NCI-H748 treated with DMSO at 0.1 percent for 48 hours (cell line): ENCODE measurements around the gene PTPRN2.

Source experiments
- DNase-seq: peaks from one replicate; lab custom pipeline; 2025; lab: John Stamatoyannopoulos, UW

Gene PTPRN2

DNA sequence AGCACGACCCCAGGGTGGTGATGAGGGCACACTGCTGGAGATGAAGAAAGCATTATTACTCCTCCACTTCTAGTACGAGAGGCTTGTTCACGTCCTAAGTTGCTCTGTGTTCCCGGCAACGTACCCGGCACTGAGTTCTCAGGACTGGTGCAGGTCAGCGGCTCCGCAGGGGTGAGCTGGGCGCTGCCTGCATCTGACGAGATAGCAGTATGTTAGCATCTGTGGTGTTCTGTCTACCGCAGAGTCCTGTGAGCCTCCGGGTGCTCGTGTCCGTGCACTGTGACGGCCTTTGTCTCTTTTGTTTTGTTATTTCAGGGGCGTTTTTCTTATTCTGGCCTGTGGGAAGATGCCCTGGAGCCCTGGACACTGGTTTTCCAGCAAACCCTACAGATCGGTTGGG, 743.0 kb downstream of the PTPRN2 start:
- no peak for DNase-seq

DNA sequence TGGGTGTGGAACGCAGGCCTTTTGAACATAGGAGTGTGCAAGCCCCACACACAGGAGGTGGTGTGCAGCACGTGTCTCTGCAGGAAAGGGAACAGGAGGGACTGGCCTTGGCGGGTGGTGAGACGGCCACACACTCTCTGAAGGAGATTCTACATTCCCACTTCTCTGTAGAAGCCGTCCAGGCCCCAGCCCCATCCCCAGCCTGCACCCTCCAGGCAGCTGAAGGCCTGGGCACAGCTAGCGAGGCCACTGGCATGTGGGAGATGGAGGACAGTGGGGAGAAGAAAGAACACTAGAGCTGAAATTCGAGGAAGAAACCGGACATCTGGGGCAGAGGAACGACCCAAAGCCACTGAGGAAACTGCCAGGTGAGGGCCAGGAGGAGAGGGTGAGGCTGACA, 743.5 kb downstream of the PTPRN2 start:
- no peak for DNase-seq

DNA sequence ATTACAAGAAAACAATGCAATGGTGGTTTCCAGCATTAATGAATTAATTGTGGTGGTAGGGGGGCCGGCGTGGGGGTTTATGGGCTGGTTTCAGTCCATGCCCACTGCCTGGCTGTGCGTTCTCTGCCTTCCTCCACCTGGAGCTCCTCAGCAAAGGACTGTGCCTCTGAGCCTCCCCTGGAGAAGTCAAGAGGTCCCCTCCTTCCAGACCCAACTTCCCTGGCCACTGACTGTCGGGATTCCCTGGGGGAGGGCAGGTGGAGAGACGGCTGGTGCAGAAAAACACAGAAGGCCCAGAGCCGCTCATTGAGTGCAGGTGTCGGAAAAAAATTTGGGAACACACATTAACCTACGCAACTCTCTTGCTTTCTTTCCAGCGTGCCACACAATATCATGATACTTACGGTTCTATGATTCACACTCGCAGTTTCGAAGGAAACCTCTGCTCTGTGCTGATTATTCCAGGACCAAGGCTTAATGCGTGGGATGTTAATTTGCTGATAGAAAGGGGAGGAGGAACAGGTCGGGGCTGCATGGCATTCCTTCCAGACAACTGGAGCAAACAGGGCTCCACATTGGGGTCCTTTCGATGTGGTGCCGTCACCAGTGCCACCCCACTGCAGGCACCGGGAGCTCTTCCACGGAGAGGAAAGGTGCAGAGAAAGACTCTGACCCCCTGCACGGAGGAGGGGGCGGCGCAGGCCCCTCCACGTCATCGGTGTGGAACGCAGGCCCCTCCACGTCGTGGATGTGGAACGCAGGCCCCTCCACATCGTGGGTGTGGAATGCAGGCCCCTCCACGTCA, 744.1 kb downstream of the PTPRN2 start:
- DNase-seq = no peak

DNA sequence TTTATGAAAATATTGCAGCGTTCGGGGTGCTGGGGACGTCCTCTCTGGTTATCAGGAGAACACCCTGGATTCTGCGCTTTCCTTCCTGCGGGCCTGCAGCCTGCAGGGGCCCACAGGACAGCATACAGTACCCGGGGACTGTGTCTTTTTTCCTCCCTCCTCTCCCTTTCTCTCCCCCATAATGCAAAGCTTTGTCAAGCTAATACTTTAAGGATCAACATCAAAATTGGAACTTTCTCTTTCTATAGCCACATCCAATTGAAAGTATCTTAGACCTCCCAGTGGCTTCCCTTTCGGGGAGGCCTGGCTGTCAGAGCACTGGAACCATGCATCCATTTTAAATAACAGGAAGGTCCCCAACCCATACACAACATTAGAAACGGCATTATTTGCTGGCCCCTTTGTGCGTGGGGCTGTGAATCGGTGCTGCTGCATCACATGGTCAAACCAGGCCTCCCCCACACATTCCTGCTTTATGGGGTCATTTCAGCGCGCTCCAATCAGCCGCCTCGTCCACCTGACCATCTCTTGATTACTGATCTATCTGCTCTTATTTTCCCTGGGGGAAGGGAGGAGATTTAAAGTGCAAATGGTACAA, 745.8 kb downstream of the PTPRN2 start:
- no peak for DNase-seq

DNA sequence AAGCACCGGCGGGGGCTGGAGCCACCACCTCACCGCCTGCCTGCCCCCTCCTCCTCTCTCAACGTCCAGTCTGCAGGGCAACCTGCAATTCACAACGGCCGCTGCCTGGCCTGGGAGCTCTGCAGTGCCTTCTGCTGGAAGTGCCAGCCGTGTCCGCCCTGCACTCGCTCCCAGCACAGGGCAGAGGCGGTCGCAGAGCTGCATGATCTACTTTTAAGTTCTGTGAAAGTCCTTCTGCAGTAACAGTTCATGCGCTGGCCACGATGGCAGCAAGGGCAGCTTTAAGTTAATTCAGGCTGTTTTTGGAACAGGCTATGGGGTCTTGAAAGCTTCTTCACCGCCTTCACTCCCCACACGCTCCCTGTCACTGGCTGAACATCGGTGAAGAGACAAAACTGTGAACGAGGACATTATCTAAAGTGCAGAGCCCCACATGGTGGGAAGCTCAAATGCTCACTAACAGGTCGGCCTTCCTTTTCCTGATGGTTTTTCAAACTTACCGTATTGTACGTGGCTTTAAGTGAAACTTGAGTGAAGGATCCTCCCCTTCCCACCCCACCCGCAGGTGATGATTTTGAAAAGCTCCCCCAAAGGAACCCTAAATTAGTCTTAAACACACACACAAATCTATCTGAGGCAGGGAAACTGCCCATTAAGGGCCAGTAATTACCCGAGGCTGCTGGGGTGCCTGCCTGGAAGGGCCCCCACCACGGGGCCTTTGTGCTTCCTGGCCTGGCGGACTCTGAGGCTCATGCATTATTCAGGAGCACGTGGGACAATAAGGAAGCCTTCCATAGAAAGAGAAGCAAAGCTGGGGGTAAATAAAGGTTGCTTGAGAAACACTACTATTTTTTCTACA, 746.5 kb downstream of the PTPRN2 start:
- no peak for DNase-seq

DNA sequence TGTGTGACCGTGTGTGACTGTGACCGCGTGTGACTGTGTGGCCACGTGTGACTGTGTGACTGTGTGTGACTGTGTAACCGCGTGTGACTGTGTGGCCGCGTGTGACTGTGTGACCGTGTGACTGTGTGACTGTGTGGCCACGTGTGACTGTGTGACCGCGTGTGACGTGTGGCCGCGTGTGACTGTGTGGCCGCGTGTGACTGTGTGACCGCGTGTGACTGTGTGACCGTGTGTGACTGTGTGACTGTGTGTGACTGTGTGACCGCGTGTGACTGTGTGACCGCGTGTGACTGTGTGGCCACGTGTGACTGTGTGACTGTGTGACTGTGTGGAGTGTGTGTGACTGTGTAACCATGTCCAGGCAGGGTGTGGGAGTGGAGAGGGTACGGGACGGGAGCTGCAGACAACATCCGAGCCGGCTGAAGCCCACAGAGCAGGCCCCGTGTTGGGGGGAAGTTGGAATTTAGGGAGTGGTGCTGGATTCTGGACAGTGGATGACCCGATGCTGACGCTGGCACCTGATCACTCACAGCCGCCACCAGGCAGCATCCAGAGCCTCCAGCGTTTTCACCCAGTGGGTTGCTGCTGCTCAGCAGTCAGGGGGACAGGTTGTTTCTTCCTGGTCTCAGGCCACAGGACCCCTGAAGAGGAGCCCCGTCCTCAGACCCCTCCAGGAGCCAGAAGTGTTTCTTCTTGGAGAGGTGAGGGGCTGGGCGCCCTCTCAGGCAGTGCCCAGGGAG, 747.3 kb downstream of the PTPRN2 start:
- no peak for DNase-seq

DNA sequence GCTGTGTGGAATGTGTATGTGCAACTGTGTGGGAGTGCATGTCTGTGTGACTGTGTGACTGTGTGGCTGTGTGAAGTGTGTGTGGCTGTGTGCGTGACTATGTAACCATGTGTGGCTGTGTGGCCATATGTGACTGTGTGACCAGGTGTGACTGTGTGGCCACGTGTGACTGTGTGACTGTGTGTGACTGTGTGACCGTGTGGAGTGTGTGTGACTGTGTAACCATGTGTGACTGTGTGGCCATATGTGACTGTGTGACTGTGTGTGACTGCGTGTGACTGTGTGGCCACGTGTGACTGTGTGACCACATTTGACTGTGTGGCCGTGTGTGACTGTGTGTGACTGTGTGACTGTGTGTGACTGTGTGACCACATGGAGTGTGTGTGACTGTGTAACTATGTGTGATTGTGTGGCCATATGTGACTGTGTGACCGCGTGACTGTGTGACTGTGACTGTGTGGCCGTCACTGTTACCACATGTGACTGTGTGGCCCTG, 747.9 kb downstream of the PTPRN2 start:
- no peak for DNase-seq

DNA sequence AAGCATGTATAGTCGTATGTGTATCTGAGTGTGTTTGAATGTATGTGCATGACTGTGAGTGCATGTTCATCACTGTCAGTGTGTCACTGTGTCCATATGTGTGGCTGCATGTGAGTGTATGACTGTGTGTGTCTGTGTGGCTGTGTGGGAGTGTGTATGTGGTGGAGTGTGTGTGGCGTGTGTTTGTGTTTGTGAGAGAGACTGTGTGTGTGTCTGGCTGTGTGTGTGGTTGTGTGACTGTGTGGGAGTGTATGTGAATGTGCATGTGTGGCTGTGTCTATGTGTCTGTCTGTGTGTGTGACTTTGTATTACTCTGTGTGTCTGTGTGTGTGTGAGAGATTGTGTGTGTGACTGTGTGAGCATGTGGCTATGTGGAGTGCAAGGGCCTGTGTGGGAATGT, 748.4 kb downstream of the PTPRN2 start:
- DNase-seq = no peak

DNA sequence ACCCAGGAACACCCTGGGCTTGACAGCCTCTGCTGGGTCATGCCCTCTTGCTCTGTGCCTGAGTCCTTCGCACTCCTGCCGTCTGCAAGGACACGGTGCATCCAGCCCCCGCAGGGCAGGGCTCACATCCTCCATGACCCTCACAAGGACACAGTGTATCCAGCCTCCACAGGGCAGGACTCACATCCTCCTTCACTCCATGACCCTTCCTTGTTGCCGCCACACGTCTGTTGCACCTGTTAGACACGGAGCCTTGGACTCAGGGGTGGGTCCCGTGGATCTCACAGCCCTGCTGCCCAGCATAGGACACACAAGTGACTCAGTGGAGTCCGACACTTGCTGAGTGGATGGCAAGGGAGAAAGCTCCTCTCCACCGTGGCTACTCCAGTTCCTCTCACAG, 750.1 kb downstream of the PTPRN2 start:
- no peak for DNase-seq

DNA sequence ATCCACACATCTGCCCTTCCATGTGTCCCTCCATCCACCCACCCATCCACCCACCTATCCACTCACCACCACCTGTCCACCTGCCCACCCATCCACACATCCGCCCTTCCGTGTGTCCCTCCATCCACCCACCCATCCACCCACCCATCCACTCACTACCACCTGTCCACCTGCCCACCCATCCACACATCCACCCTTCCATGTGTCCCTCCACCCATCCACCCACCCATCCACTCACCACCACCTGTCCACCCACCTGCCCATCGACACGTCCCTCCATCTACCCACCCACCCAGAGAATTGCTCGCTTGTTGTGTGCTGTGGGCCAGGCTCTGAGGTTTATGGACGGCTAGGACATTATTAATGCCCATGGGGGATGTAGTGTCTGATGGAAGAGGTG, 750.6 kb downstream of the PTPRN2 start:
- no peak for DNase-seq

DNA sequence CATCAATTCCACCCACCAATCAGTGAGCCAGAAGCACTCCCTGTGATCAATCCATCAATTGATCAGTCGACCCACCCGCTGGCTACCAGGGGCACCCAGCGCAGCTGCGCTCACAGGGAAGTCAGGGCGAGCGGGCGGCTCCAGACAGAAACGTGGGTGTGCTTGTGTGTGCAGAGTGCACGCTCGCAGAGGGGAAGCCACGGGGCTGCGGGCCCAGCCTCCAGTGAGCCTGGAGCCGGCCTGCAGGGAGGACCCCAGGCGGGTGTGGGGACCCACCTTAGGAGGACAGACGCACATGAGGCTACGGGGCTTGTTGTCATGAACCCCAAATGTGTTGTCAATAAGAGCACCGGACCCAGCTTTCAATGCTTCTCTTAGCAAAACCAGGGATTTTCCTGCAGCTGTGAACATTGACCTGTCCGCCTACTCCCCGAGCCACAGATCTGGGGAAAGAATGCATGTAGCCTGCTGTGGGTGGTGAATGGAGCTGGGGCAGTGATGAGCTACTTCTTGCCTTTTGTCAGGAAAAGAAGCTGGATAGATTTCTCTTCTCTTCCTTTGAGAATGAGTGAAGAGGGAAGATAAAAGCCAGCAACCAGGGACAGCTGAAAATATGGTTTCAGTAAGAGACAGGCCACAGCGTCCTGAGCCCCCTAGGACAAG, 753.0 kb downstream of the PTPRN2 start:
- DNase-seq = no peak

DNA sequence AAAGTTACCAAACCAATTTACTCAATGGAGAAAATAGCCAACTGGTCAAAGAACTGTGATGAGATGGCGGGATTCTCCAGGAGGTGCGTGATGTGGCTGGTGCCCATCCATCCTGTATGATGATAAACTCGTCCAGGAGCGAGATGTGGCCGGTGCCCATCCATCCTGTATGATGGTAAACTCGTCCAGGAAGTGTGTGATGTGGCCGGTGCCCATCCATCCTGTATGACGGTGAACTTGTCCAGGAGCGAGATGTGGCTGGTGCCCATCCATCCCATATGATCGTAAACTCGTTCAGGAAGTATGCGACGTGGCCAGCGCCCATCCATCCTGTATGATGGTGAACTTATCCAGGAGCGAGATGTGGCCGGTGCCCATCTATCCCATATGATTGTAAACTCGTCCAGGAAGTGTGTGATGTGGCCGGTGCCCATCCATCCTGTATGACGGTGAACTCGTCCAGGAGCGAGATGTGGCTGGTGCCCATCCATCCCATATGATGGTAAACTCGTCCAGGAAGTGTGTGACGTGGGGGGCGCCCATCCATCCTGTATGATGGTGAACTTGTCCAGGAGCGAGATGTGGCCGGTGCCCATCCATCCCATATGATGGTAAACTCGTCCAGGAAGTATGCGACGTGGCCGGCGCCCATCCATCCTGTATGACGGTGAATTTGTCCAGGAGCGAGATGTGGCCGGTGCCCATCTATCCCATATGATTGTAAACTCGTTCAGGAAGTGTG, 754.6 kb downstream of the PTPRN2 start:
- no peak for DNase-seq

DNA sequence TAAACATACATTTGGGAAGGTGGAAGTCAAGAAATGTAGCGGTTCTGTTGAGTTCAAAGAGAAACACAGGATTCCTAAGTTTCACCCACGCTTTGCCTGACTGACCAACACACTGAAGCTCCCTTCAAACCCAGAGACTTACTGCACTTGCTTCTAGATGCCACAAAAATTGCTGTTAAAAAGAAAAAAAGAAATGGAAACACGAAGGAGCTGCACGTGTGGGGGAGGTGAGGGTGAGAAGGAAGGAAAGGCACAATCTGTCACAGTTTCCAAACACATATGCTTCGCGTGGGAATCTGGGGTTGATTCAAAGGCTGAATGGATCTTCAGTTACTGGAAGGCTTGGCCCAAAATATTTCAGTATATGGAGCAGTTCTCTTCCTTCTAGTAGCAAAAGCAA, 755.2 kb downstream of the PTPRN2 start:
- DNase-seq = no peak

DNA sequence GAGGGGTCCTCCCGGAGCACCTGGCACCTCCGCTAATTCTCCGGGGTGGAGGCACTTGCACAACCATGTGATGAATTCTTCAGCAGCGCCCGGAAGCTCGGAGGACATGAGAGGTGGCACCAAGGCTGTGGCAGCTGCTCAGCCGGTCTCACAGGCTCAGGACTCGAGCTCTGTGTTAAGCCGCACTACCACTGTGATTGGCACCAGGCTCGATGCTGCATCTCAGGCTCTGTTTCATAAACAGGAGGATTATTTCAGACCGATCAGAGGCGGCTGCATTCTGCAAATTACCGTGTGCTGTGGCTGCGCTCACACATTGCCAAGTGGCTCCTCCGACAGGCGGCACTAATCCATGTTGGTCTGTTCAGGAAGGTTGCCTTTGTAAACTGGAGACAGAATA, 755.6 kb downstream of the PTPRN2 start:
- DNase-seq = no peak

DNA sequence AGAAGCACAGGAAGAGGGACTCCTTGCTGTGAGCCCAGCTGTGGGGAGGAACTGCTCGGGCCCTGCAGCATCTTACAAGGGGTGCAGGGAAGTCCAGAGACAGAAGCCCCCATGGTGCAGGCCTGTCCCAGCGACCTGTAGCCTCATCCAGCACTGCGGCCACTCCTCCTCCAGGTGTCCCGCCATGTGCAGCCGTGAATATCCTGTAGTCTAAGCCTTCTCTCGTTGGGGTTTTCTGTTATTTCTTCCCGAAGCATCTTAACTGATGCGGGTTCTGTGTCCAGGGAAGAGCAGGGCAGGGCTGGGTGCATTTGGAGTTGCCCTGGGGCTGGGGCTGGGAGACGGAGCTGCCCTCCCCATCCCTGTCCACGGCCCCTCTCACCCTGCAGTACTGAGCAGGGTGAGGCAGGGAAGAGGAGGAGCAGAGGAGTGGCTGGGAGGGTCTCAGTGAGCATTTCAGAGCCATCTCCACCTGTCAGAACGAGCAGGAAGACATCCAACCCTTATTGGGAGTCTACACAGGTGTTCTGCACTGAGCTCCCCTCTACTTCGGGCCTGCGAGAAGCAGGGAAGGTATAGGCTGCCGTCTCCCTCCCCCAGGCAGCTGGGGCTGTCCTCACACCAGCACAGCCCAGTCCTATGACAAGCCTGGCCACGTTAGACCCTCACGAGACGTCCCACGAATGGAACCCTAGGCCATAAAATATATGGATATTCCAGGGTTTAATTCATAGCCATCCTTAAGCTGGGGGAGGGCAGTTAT, 756.3 kb downstream of the PTPRN2 start:
- no peak for DNase-seq

DNA sequence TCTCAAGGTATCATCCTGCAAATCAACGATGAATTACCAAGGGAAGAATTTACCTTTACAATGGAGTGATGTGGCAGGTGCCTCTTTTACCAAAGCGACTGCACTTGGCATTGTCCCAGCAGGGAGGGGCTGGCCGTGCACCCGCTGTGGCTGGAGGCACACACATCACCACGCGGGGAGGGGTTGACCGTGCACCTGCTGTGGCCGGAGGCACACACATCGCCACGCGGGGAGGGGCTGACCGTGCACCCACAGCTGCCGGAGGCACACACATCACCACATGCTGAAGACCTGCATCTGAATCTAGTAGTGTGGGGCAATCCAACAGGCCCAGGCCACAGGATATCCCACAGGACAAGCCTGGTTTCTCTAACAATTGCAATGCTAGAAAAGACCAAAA, 757.3 kb downstream of the PTPRN2 start:
- DNase-seq = peak; percentile 65

DNA sequence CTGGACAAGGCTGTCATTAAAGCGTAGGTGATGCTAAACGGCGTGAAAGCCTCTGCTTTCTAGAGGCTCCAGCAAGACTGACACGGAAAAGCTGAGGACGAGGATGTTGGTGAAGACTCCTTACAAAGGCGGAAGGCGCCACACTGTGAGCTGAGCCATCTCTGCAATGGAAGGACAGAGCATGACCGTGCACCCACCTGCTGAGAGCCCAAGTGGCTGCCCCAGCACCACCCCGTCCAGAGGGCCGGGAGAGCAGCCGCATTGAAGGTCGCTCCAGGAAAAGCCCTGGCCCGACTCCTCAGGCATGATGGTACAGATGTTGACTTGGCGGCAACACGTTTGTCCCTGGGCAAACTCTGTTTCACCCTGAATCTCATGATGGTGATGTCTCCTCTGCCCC, 758.1 kb downstream of the PTPRN2 start:
- no peak for DNase-seq

DNA sequence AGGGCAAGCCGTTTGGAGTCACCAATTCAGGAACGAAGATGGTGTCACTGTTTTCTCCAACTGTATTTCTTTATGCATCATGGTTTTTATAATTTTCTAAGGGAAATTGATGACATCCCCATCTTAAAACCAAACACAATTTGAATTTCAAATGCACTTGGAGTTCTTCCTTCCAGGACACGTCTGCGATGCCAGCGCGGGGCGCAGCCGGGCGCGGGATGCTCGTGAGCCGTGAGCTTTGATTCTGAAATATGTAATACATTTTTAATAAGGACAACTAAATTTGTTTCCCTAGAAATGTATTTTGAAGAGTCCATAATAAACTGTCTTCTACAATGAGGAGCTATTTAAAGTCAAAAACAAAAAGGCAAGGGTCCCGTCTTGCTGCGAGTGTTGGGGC, 758.7 kb downstream of the PTPRN2 start:
- DNase-seq = no peak

DNA sequence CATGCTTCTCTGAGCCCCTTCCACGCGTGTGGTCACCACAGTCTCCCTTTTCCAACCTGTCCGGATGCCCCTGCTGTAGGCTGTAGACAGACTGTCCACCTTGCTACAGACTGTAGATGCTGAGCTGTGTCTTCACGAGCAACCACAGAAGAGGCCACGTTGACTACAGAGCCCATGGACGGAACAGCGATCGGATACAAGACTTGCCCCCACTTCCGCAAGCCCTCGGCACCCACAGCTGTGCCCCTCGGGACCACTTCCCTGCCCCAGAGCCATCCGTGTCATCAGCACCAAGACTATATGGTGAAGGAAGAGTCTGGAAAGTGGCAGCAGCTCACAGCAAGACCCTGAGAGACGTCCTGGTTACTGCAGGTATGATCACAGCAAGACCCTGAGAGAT, 759.4 kb downstream of the PTPRN2 start:
- no peak for DNase-seq

DNA sequence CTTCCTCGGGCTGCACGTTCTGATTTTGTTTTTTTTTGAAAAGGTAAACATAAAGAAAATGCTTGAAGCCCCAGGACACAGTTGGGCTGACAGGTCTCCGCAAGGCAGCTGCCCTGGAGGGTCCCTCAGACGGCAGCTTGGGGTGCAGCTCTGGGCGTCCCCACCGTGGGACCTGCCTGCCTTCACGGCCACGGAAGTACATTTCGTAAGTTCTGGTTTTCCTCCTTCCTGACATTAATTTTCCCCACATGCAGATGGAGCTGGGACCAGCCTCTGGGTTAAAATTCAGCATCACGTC, 759.8 kb downstream of the PTPRN2 start:
- DNase-seq = no peak
